DOHH2 (cell line): ENCODE results near the gene MYLK.

ENCODE experiments used
- EZH2phosphoT487 ChIP-seq: fragments of 200-600 bp; sonication (generic); IDR thresholded peaks from 2 replicates; pipeline ENCODE4 v1.6.1; 2017; ENCODE audit warnings: borderline replicate concordance, mild to moderate bottlenecking, antibody characterized with exemption, low read length, moderate library complexity, mixed read lengths
- TF ChIP-seq, protein P1 (sequence below): fragments of 200-600 bp; sonication (generic); IDR thresholded peaks from one replicate; pipeline ENCODE4 v1.5.1; 2014; ENCODE audit warnings: antibody characterized with exemption, mild to moderate bottlenecking, low read depth, low read length; ENCODE audit not compliant: poor library complexity, severe bottlenecking

DNA sequence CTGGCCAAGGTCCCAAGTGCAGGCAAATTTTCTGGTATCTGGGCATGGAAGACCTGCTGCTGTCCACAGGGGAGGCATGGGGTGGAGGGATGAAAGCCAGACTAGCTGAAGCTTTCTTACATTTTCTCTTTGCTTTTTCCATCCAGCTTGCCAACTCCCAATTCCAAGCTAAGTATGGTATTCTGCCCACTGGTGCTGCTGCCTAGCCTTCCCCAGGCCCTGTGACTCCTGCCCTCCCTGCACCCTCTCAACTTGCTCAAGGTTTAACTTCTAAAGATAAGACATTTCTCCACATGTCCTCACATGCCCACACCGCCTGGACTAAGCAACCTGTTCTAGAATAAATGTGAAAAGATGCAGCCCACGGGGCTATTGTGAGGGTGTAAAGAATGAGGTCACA lies 239.8 kb downstream of the MYLK start:
- TF ChIP-seq, protein P1, sequence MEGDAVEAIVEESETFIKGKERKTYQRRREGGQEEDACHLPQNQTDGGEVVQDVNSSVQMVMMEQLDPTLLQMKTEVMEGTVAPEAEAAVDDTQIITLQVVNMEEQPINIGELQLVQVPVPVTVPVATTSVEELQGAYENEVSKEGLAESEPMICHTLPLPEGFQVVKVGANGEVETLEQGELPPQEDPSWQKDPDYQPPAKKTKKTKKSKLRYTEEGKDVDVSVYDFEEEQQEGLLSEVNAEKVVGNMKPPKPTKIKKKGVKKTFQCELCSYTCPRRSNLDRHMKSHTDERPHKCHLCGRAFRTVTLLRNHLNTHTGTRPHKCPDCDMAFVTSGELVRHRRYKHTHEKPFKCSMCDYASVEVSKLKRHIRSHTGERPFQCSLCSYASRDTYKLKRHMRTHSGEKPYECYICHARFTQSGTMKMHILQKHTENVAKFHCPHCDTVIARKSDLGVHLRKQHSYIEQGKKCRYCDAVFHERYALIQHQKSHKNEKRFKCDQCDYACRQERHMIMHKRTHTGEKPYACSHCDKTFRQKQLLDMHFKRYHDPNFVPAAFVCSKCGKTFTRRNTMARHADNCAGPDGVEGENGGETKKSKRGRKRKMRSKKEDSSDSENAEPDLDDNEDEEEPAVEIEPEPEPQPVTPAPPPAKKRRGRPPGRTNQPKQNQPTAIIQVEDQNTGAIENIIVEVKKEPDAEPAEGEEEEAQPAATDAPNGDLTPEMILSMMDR: no peak
- TF ChIP-seq EZH2phosphoT487: no peak
